GM23248 (cell line): ENCODE measurements around the gene DAPK1. TPM values are rescaled to one million over a fixed set of nuclear protein-coding genes. Genes with fewer than 3 reads are reported as not detected.

Source experiments
- DNase-seq: peaks from one replicate; pipeline ENCODE4 v3.0.0-alpha.2; 2015
- H2AFZ ChIP-seq: fragments of 200-600 bp; sonication (generic); 2 replicates; pipeline ENCODE4 v1.6.1; 2016; ENCODE audit warnings: antibody characterized with exemption
- H3F3A ChIP-seq: fragments of 200-600 bp; sonication (generic); 2 replicates; pipeline ENCODE4 v1.6.1; 2016; ENCODE audit warnings: mild to moderate bottlenecking, antibody characterized with exemption, mixed run types; ENCODE audit not compliant: insufficient read depth
- H3K27ac ChIP-seq: fragments of 200-600 bp; sonication (generic); 2 replicates; pipeline ENCODE4 v1.5.1; 2016; ENCODE audit warnings: mild to moderate bottlenecking
- H3K27me3 ChIP-seq: fragments of 200-600 bp; sonication (generic); replicated peaks from 2 replicates; pipeline ENCODE4 v1.6.1; 2016; ENCODE audit warnings: mild to moderate bottlenecking; ENCODE audit not compliant: insufficient read depth
- H3K36me3 ChIP-seq: fragments of 200-600 bp; sonication (generic); 2 replicates; pipeline ENCODE4 v1.6.1; 2016; ENCODE audit warnings: low read depth, mild to moderate bottlenecking
- H3K4me1 ChIP-seq: fragments of 200-600 bp; sonication (generic); 2 replicates; pipeline ENCODE4 v1.6.1; 2016; ENCODE audit warnings: mild to moderate bottlenecking; ENCODE audit not compliant: insufficient read depth
- H3K4me2 ChIP-seq: fragments of 200-600 bp; sonication (generic); one replicate; pipeline ENCODE4 v1.6.1; 2016; ENCODE audit warnings: mild to moderate bottlenecking; ENCODE audit not compliant: unreplicated experiment
- H3K4me3 ChIP-seq: fragments of 200-600 bp; sonication (generic); 2 replicates; pipeline ENCODE4 v1.5.1; 2016; ENCODE audit warnings: mild to moderate bottlenecking
- H3K79me2 ChIP-seq: fragments of 200-600 bp; sonication (generic); 2 replicates; pipeline ENCODE4 v1.6.1; 2016; ENCODE audit warnings: mild to moderate bottlenecking; ENCODE audit not compliant: insufficient read depth
- H3K9ac ChIP-seq: fragments of 200-600 bp; sonication (generic); 2 replicates; pipeline ENCODE4 v1.6.1; 2016; ENCODE audit warnings: mild to moderate bottlenecking
- H3K9me2 ChIP-seq: fragments of 200-600 bp; sonication (generic); 2 replicates; pipeline ENCODE4 v1.6.1; 2016; ENCODE audit warnings: mixed run types, mild to moderate bottlenecking, moderate library complexity; ENCODE audit not compliant: insufficient read depth
- H3K9me3 ChIP-seq: fragments of 200-600 bp; sonication (generic); one replicate; pipeline ENCODE4 v1.6.1; 2017; ENCODE audit warnings: low read depth
- H4K20me1 ChIP-seq: fragments of 200-600 bp; sonication (generic); 2 replicates; pipeline ENCODE4 v1.6.0; 2016; ENCODE audit not compliant: insufficient read depth
- EZH2 ChIP-seq: fragments of 200-600 bp; sonication (generic); IDR thresholded peaks from 2 replicates; pipeline ENCODE4 v1.6.1; 2018; ENCODE audit warnings: antibody characterized with exemption, mild to moderate bottlenecking; ENCODE audit not compliant: insufficient read depth, poor library complexity, severe bottlenecking
- EZH2phosphoT487 ChIP-seq: fragments of 200-600 bp; sonication (generic); IDR thresholded peaks from 2 replicates; pipeline ENCODE4 v1.6.1; 2018; ENCODE audit warnings: antibody characterized with exemption, moderate library complexity, mild to moderate bottlenecking, low read depth; ENCODE audit not compliant: insufficient read depth
- WGBS, 2 experiments: methylation state at CpG; one replicate each; pipeline ENCODE4 v1.1.6; 2015 to 2017; ENCODE audit warnings: low lambda C conversion rate in 2 of 2, low coverage in 1 of 2; ENCODE audit errors: missing lambda C conversion rate in 2 of 2; 5-methylcytosine and 5-hydroxymethylcytosine counted together
- in situ Hi-C: fragments of 300-500 bp; cut with MboI; formaldehyde crosslinking; loops from 2 replicates; pipeline ENCODE4 v1.15.0; 2020
- polyA plus RNA-seq: library from polyadenylated mRNA; unstranded; fragments of >200 nt; fragmentation: Nextera tagmentation; extraction: Ambion mirVana; gene quantifications from 2 replicates; pipeline ENCODE4 v1.2.1, GENCODE V29; 2016
- total RNA-seq: library from RNA; depleted of rRNA; stranded (reverse); fragments of >200 nt; shearing (Covaris generic); gene quantifications from 2 replicates; pipeline ENCODE4 v1.2.3, GENCODE V29; 2014

Gene DAPK1
- total and polyA plus RNA-seq, 2 experiments from 2014 or later: 1.6 to 1.9 TPM

GRCh38 chr9:87519461-87519860 lies 21.8 kb downstream of the DAPK1 start:
- in situ Hi-C loops: no loop called here
- H3K27me3 ChIP-seq: no peaks in the 10 kb centered on the region; the same call in 1 of the 2 replicates
- H3K9me2 ChIP-seq: no peaks in the 10 kb centered on the region
- H2AFZ ChIP-seq: no peak overlapping the region
- no peak overlapping the region for H3K9ac ChIP-seq
- no peaks in the 10 kb centered on the region for H3F3A ChIP-seq
- 24 to 29% methylated on average over 3 of the region's 3 CpGs for WGBS, 2 experiments
- H4K20me1 ChIP-seq: no peaks in the 10 kb centered on the region
- H3K27ac ChIP-seq: no peak overlapping the region
- TF ChIP-seq EZH2 (no peak), EZH2phosphoT487 (no peak)
- no peaks in the 10 kb centered on the region for H3K4me1 ChIP-seq
- no peaks in the 10 kb centered on the region for H3K79me2 ChIP-seq
- no peaks in the 10 kb centered on the region for H3K36me3 ChIP-seq
- no peak overlapping the region for H3K4me3 ChIP-seq
- H3K9me3 ChIP-seq: no peaks in the 10 kb centered on the region
- no peak for DNase-seq
- H3K4me2 ChIP-seq: no peak overlapping the region

- in situ Hi-C loops: no loop called here
- H3K4me1 ChIP-seq: no peaks in the 10 kb centered on the region
- H4K20me1 ChIP-seq: no peaks in the 10 kb centered on the region
Measured at GRCh38 chr9:87520172-87520683, 22.6 kb downstream of the DAPK1 start.

GRCh38 chr9:87521834-87522233 lies 24.2 kb downstream of the DAPK1 start:
- Histone ChIP-seq H3K27ac (no peak overlapping the region), H3K9ac (no peak overlapping the region), H3K4me3 (no peak overlapping the region), H3K9me2 (no peaks in the 10 kb centered on the region), H3K4me2 (no peak overlapping the region), H2AFZ (no peak overlapping the region), H4K20me1 (no peaks in the 10 kb centered on the region), H3K79me2 (no peaks in the 10 kb centered on the region), H3K27me3 (no peaks in the 10 kb centered on the region; the same call in 1 of the 2 replicates), H3K4me1 (no peaks in the 10 kb centered on the region), H3K36me3 (no peaks in the 10 kb centered on the region), H3K9me3 (no peaks in the 10 kb centered on the region), H3F3A (no peaks in the 10 kb centered on the region)
- DNase-seq: no peak
- no peak for TF ChIP-seq EZH2phosphoT487
- TF ChIP-seq EZH2: no peak
- in situ Hi-C loops: no loop called here
- WGBS, 2 experiments: 50 to 54% methylated on average over 7 of the region's 7 CpGs

More at GRCh38 chr9:87520172-87520683, 22.6 kb downstream of the DAPK1 start:
- Histone ChIP-seq H3K9ac (no peak overlapping the region), H3K27me3 (no peaks in the 10 kb centered on the region; the same call in 1 of the 2 replicates), H3K4me2 (no peak overlapping the region), H3K27ac (no peak overlapping the region), H3K9me2 (no peaks in the 10 kb centered on the region), H2AFZ (no peak overlapping the region), H3K36me3 (no peaks in the 10 kb centered on the region), H3K9me3 (no peaks in the 10 kb centered on the region), H3K79me2 (no peaks in the 10 kb centered on the region), H3F3A (no peaks in the 10 kb centered on the region), H3K4me3 (no peak overlapping the region)
- no peak for TF ChIP-seq EZH2phosphoT487
- TF ChIP-seq EZH2: no peak
- WGBS, 2 experiments: 66 to 71% methylated on average over 6 of the region's 6 CpGs
- DNase-seq: no peak

- Histone ChIP-seq H3K36me3 (no peaks in the 10 kb centered on the region), H4K20me1 (no peaks in the 10 kb centered on the region), H3K4me2 (no peak overlapping the region), H3K27ac (no peak overlapping the region), H3K27me3 (no peaks in the 10 kb centered on the region; the same call in 1 of the 2 replicates), H3F3A (no peaks in the 10 kb centered on the region), H3K4me3 (no peak overlapping the region), H3K9ac (no peak overlapping the region), H3K79me2 (no peaks in the 10 kb centered on the region), H3K9me3 (no peaks in the 10 kb centered on the region), H3K4me1 (no peaks in the 10 kb centered on the region), H3K9me2 (no peaks in the 10 kb centered on the region), H2AFZ (no peak overlapping the region)
- no peak for TF ChIP-seq EZH2
- no peak for TF ChIP-seq EZH2phosphoT487
- DNase-seq: no peak
- 81 to 85% methylated on average over 5 of the region's 5 CpGs for WGBS, 2 experiments
- in situ Hi-C loops: no loop called here
Measured at GRCh38 chr9:87524061-87524460, 26.4 kb downstream of the DAPK1 start.
